NCI-H446 treated with DMSO at 0.1 percent for 48 hours (cell line): ENCODE results near the gene NDUFAF7.
"Not testable (repeated sequence)": the region's sequence is repeated elsewhere in the genome, so short reads cannot be mapped to it uniquely, and the experiment has no call there.

Source experiments
- DNase-seq: peaks from one replicate; lab custom pipeline; 2025; lab: John Stamatoyannopoulos, UW

Gene NDUFAF7

DNA sequence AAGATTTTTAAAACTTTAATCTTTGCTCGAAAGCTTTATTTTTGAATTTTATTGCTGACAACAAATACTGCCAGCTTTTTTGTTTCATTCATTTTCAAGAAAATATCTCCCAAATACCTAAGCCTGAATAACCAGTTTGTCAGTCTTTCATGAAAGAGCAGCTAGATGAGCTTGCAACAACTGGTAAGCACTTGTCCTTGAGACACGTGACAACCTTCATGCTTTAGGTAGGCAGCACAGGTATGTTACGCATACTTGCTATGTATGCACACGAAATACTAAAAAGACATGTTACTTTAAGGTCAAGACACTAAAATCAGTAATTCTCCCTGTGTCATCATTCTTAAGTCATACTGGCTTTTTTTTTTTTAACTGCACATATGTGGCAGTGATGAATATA is 12.4 kb upstream of the NDUFAF7 start:
- DNase-seq, result no peak

- DNase-seq, result no peak
Observed at GRCh38 chr2:37223131-37223530, 8.3 kb upstream of the NDUFAF7 start.

DNA sequence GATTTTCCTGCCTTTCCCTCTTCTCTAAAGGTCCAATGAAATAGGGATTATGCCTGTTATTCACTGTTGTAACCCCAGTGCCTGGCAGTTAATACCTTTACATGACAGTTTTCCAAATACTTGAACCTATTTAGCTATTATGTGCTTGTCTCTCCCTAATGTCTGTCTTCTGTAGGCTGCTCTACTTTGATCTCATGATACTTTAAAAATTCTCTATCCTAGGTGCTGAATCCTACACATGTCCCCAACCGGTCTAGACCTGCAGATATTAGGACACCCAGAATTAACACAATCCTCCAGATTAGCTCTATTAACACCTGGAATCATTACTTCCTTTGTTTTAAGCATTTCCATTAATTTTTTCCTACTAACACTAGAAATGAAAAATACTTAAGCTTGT is 7.4 kb upstream of the NDUFAF7 start:
- DNase-seq, result no peak

DNA sequence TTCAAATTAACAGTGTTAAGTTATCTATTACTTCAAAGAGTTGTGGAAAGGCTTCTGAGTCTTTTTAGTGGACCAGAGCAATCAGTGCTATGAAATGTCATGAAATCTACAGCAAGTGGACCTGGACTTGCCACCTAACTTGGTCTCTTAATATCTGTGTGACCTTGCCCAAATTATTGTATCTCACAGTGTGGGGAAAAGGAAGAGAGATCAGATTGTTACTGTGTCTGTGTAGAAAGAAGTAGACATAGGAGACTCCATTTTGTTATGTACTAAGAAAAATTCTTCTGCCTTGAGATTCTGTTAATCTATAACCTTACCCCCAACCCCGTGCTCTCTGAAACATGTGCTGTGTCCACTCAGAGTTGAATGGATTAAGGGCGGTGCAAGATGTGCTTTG is 6.3 kb upstream of the NDUFAF7 start:
- not testable (repeated sequence) for DNase-seq

- DNase-seq, result no peak
Observed at GRCh38 chr2:37226863-37227262, 4.6 kb upstream of the NDUFAF7 start.

DNA sequence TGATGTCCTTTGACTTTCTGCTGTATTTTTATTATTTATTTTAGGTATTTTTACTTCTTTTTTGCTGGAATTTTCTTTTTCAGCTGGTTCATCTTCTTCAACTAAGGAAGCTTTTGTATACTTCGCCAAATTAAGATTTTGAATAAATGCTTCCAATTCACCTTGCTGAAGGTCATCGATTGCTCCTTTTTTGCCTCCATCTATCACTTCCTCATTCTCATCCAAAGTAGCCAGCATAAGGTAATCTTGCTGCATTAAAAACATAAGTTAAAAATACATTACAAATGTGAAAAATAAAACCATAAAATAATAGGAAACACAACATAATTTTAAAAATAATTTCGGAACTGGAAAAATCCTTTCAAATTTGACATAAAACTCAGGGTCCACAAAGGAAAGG is 2.7 kb upstream of the NDUFAF7 start:
- no peak for DNase-seq

DNA sequence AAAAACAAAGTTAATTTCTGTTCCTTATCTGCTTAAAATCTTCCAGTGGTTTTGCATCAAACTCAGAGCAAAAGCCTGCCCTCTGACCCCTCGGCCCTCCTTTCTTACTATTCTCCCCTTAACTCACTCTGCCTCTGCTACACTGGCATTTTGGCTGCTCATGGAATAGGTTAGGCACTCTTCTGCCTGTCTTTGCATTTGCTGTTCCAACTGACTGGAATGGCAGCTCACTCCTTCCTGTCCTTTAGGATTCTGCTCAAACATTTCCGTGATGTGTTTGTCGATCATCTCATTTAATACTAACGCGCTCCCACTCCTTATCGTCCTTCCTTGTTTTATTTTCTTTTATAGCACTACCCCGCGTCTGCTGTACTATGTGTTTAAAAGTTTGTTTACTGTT is 877 bp upstream of the NDUFAF7 start:
- DNase-seq, result no peak

GRCh38 chr2:37232131-37232933 is 874 bp downstream of the NDUFAF7 start:
- no peak for DNase-seq

- no peak for DNase-seq
Observed at GRCh38 chr2:37243435-37243834, 12.0 kb downstream of the NDUFAF7 start.

GRCh38 chr2:37244017-37244416 is 12.6 kb downstream of the NDUFAF7 start:
- no peak for DNase-seq

DNA sequence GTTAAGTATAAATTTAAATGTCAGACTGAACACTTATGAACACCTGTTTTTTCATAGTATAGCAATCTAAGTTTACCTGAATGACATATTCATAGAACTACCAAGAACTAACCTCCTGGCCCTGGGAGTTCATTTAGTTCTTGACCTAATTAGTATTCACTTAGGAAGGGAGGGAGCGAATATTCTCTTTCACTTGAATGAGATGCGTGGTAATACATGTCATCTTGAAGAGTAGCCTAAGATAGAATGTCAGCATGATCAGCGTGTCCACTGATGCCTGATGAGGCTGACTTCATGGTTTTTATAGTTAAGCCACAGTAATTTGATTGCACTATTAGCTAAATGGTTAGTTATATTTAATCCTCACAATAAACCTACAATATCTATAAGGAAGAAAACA is 13.3 kb downstream of the NDUFAF7 start:
- no peak for DNase-seq

- no peak for DNase-seq
Observed at GRCh38 chr2:37246205-37246604, 14.7 kb downstream of the NDUFAF7 start.

DNA sequence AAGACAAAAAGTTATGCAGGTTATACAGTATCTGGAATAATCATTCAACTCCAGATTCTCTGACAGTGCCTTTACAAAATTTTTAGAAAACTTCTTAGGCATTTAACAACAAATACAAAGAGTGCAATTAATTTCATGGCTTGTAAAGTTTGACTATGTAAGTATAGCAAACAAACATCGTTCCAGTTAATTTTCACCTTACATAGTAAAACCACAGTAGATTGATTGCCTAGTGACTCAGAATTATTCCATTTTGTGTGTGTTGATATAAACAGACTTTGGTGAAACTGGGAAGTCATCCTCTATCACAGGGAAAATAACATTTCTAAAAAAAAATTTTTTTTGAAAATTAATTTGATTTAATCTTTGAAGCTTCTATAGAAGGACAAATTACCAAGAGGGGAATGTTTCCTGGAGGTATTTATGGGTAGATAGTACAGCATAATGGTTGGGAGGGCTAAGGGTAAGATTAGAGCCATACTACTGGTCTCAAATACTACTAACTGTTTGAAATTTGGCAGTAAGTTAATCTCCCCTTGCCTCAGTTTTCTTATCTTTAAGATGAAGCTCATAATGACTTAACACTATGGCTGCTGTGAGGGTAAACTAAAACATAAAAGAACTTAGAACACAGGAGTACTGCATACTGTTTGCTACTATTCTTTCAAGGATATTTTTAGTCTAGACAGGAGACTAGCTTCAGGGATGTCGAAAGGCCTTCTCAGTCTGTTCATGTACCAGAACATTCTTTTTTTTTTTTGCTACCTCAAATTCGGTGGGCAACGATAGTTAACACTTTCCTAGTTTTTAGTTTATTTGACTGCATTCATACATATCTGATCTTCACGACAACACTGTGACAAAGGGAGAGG is 19.6 kb downstream of the NDUFAF7 start:
- DNase-seq, result no peak

- DNase-seq, result no peak
Observed at GRCh38 chr2:37262522-37262921, 31.1 kb downstream of the NDUFAF7 start.

DNA sequence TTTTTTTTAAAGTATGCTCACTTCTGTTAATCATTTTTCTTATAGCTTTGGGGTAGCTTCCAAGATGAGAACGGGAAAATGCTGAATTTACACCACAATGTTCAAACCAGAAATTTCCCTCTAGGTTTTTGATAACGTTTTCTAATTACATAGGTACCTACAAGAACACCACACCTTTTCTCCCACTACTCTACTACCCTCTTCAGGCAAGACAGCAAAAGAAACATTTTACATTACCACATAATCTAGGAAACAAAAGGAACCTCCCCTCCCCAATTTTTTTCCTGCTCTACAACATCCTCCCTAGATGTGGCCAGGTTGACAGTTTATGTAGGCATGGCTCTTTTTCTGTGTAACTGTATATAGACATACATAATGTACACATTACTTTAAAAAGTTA is 32.4 kb downstream of the NDUFAF7 start:
- DNase-seq, result no peak

DNA sequence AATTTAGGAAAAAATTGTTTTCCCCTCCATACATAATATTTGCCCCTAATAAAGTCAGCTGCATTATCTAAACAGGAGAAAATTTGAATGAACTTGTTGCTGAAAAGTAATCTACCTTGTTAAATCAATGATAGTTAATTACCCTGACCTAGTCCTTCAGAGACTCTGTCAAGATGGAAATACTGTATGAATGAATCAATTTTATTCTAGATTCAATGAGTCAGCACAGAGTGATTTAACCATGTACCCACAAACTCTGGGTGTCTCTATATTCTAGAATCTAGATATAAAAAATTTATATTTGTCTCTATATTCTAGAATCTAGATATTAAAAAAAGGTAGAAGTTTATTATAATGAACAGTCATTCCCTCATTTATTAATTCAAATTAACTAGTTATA is 36.2 kb downstream of the NDUFAF7 start:
- DNase-seq, result no peak

DNA sequence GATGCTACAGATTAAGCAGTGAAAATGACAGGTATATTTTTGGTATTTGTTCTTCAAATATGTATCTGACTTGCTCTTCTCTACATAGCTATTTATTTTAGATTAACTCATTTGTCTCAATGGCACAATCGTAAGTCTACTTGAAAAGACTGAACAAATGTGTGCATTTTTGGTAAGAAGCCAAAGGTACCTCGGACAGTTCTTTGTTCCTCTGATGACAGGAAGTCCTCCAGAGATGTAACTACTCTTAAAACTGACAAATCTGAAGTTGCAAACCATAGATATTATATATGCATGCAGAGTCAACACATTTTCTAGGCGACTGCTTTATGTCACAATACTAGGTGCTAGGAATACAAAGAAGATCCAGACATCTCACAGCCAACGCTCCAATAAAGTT is 36.7 kb downstream of the NDUFAF7 start:
- DNase-seq, result no peak

GRCh38 chr2:37271376-37272067 is 40.1 kb downstream of the NDUFAF7 start:
- DNase-seq, result no peak

GRCh38 chr2:37274359-37274965 is 43.0 kb downstream of the NDUFAF7 start:
- no peak for DNase-seq

GRCh38 chr2:37276291-37276690 is 44.8 kb downstream of the NDUFAF7 start:
- no peak for DNase-seq

DNA sequence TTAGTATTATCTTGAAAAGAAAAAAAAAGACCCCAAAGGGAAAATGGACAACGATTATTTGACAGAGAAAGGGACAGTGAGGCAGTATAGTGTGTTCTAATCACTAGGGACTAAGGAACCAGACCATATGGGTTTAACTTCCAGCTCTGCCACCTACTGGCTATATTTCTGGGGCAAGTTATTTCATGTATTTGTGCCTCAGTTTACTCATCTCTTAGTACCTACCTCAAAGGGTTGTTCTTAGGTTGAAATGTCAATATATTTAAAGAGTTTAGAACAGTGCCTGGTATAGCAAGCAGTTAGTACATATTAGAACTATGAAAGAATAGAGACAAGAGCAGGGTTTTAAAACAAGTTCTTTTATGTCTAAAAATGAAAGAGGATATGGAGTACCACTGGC is 50.5 kb downstream of the NDUFAF7 start:
- DNase-seq, result no peak

DNA sequence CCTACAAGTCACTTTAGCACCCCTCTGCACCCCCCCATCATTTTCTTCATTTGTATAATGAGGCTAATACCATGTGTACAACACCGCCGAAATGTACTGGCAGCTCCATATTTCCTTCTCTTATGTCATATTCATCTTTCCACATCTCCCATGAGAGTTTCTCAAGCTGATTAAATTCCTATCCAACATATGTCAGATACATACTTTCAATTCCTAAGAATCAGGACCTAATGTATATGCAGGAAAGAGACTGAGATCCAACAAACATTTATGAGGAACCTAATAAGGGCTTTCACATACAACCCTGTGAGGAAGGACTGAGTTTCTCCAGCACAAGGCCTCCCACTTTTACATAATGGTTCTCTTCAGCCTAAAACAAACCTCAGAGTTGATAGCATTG is 51.3 kb downstream of the NDUFAF7 start:
- no peak for DNase-seq
